ENCODE data around the gene CEMP1. TPM values are rescaled to one million over a fixed set of nuclear protein-coding genes. Genes with fewer than 3 reads are reported as not detected.

Gene CEMP1
- total RNA-seq, 4 donors from 2014 or later, result 0.34 to 3.9 (median 3.5) TPM; not detected in 1

DNA sequence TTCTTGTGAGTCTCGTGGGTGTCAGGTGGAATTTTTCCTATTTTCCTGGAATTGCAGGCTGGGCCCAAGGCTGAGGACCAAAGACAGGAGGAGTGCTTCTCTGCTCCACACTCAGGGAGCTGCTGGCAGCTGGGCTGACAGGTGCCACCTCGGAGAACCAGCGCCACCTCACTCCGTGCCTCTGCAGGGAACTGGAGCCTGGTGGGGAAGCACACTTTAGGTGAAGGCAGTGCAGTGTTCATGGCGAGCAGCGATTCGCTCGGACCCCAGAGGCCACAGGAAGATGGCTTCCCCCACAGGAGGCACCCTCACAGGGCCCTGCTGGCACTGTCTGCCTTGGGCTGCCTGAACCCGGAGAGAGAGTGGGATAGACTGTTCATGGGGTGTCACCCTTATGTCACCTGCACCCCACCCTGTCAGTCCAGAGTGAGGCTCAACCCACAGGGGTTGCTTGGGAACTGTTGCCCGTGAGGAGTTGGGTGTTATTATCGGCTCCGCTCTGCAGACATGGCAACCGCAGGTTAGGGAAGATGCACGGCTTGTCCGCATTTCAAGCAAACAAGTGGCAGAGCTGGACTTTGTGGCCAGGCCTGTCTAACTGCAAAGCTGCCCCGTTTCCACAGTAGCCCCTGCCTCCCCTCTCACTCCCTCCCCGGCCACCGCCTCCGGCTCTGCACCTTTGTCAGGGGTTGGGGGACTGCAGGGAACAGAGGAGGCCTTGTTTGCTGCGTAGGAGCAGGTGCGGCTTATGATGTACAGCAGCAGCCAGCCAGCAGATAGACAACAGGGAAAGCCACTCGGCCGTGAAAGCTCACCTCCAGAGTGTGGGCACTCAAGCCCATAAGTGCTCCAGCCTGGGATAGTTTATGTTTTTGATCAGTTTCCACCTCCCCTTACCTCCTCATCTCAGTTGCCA, 40.8 kb downstream of the CEMP1 start:
- DNase-seq (ENCODE audit: low spot score in 2 of 2), result no peak
- WGBS, result 86% methylated on average over 21 of the region's 23 CpGs
- H3K27ac ChIP-seq, result no peak overlapping the region
- H3K4me1 ChIP-seq, result peaks cover 27% of the 10 kb centered on the region
- TF ChIP-seq, protein P1, sequence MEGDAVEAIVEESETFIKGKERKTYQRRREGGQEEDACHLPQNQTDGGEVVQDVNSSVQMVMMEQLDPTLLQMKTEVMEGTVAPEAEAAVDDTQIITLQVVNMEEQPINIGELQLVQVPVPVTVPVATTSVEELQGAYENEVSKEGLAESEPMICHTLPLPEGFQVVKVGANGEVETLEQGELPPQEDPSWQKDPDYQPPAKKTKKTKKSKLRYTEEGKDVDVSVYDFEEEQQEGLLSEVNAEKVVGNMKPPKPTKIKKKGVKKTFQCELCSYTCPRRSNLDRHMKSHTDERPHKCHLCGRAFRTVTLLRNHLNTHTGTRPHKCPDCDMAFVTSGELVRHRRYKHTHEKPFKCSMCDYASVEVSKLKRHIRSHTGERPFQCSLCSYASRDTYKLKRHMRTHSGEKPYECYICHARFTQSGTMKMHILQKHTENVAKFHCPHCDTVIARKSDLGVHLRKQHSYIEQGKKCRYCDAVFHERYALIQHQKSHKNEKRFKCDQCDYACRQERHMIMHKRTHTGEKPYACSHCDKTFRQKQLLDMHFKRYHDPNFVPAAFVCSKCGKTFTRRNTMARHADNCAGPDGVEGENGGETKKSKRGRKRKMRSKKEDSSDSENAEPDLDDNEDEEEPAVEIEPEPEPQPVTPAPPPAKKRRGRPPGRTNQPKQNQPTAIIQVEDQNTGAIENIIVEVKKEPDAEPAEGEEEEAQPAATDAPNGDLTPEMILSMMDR (IDR thresholded peaks at IDR 0.05), result no peak
- no peak for TF ChIP-seq POLR2AphosphoS5 (IDR thresholded peaks at IDR 0.05)
- no peak for TF ChIP-seq EP300 (IDR thresholded peaks at IDR 0.05)
- TF ChIP-seq POLR2A (IDR thresholded peaks at IDR 0.05), result no peak
- H3K36me3 ChIP-seq, result no peaks in the 10 kb centered on the region
- no peaks in the 10 kb centered on the region for H3K9me3 ChIP-seq
- no peak overlapping the region for H3K4me3 ChIP-seq
- no peaks in the 10 kb centered on the region for H3K27me3 ChIP-seq

- H3K27ac ChIP-seq, result no peak overlapping the region
- WGBS, result 87% methylated on average over 8 of the region's 16 CpGs
Measured at GRCh38 chr16:2489581-2489980, 41.6 kb downstream of the CEMP1 start.

DNA sequence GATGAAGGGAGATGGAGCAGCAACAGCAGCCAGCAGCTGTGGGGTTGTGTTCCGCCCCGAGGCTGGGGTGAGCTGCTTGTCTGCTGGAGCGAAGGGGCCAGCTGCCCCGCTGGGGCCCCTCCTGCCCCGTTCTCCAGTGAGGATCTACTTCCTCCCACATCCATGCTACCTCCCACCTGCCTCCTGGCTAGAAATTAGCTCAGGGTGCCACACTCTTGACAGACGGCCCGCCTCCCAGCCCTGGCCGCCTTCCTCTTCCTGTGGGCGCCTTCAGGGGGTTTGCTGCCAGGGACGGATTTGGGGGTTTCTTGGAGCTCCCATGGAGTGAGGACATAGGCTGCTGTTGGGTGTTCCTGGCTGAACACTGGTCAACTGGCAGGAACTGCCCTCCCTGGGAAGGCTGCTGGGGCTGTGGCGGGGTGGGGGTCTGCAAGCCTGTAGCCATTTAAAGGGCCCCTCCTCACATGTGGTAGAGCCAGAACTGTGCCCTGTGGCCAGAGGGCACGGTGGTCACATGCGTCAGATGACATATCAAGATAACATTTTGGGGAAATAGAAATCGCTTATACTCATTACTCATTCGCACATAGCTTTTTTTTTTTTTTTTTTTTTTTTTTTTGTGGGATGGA, 43.2 kb downstream of the CEMP1 start:
- Histone ChIP-seq H3K4me3 (no peak overlapping the region), H3K4me1 (peaks cover 36% of the 10 kb centered on the region), H3K9me3 (no peaks in the 10 kb centered on the region), H3K36me3 (no peaks in the 10 kb centered on the region), H3K27ac (no peak overlapping the region), H3K27me3 (no peaks in the 10 kb centered on the region)
- WGBS, result 70% methylated on average over 15 of the region's 15 CpGs
- TF ChIP-seq EP300 (IDR thresholded peaks at IDR 0.05) (no peak), POLR2AphosphoS5 (IDR thresholded peaks at IDR 0.05) (no peak), POLR2A (IDR thresholded peaks at IDR 0.05) (no peak)
- TF ChIP-seq, protein P1 (IDR thresholded peaks at IDR 0.05), result no peak
- no peak for DNase-seq (ENCODE audit: low spot score in 2 of 2)

More at GRCh38 chr16:2489581-2489980, 41.6 kb downstream of the CEMP1 start:
- H3K4me3 ChIP-seq, result no peak overlapping the region
- peaks cover 28% of the 10 kb centered on the region for H3K4me1 ChIP-seq
- no peaks in the 10 kb centered on the region for H3K36me3 ChIP-seq
- no peak for DNase-seq (ENCODE audit: low spot score in 2 of 2)
- no peaks in the 10 kb centered on the region for H3K27me3 ChIP-seq
- no peaks in the 10 kb centered on the region for H3K9me3 ChIP-seq
- TF ChIP-seq POLR2AphosphoS5 (IDR thresholded peaks at IDR 0.05), result no peak
- TF ChIP-seq EP300 (IDR thresholded peaks at IDR 0.05), result no peak
- TF ChIP-seq, protein P1 (IDR thresholded peaks at IDR 0.05), result no peak
- no peak for TF ChIP-seq POLR2A (IDR thresholded peaks at IDR 0.05)

DNA sequence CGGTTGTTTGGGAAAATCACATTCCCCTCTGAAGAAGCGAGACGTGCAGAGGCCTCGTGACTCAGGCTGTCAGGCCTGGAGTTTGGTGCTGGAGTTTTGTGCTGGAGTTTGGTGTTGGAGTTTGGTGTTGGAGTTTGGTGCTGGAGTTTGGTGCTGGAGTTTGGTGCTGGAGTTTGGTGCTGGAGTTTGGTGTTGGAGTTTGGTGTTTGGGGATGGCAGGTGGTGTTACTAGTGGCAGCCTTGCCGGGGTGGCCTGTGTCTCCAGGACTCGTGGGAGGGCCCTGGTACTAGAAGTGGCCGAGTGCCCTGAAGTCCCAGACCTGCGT, 43.7 kb downstream of the CEMP1 start:
- Histone ChIP-seq H3K27ac (no peak overlapping the region), H3K9me3 (no peaks in the 10 kb centered on the region), H3K4me3 (no peak overlapping the region), H3K36me3 (no peaks in the 10 kb centered on the region), H3K4me1 (peaks cover 41% of the 10 kb centered on the region), H3K27me3 (no peaks in the 10 kb centered on the region)
- TF ChIP-seq POLR2AphosphoS5 (IDR thresholded peaks at IDR 0.05), result no peak
- no peak for TF ChIP-seq POLR2A (IDR thresholded peaks at IDR 0.05)
- no peak for TF ChIP-seq EP300 (IDR thresholded peaks at IDR 0.05)
- TF ChIP-seq, protein P1 (IDR thresholded peaks at IDR 0.05), result no peak
- DNase-seq (ENCODE audit: low spot score in 2 of 2), result no peak
- 45% methylated on average over 6 of the region's 8 CpGs for WGBS

Measured in suprapubic skin (tissue), 4 donors.